ENCODE data around the gene C12orf54. TPM values are rescaled to one million over a fixed set of nuclear protein-coding genes. Genes with fewer than 3 reads are reported as not detected.
"Not testable (repeated sequence)": the region's sequence is repeated elsewhere in the genome, so short reads cannot be mapped to it uniquely, and the experiment has no call there.

C12orf54 gene
- total RNA-seq, 1 donor from 2014 or later: not detected

- no peaks in the 10 kb centered on the region for H3K27me3 ChIP-seq
- intact Hi-C loops (cut with DNase I): no loop called here
- no peak for TF ChIP-seq CTCF (IDR thresholded peaks at IDR 0.05)
Measured at GRCh38 chr12:48489012-48489411, 6.7 kb downstream of the C12orf54 start.

GRCh38 chr12:48489456-48489855 is 7.2 kb downstream of the C12orf54 start:
- H3K27ac ChIP-seq; DNase-seq (ENCODE audit: low spot score in 2 of 2); H3K4me3 ChIP-seq; H3K4me1 ChIP-seq; H3K27me3 ChIP-seq; H3K9me3 ChIP-seq; intact Hi-C loops (cut with DNase I); H3K36me3 ChIP-seq: not testable (repeated sequence)

More at GRCh38 chr12:48489012-48489411, 6.7 kb downstream of the C12orf54 start:
- H3K4me3 ChIP-seq: no peak overlapping the region
- H3K9me3 ChIP-seq: no peaks in the 10 kb centered on the region
- no peak overlapping the region for H3K27ac ChIP-seq
- H3K36me3 ChIP-seq: no peaks in the 10 kb centered on the region
- DNase-seq (ENCODE audit: low spot score in 2 of 2): no peak
- H3K4me1 ChIP-seq: no peaks in the 10 kb centered on the region

- H3K4me3 ChIP-seq; H3K27ac ChIP-seq; H3K27me3 ChIP-seq; DNase-seq (ENCODE audit: low spot score in 2 of 2); H3K36me3 ChIP-seq; H3K4me1 ChIP-seq; H3K9me3 ChIP-seq; intact Hi-C loops (cut with DNase I): not testable (repeated sequence)
Measured at GRCh38 chr12:48500281-48500680, 18.0 kb downstream of the C12orf54 start.

GRCh38 chr12:48506836-48507235 is 24.5 kb downstream of the C12orf54 start:
- H3K36me3 ChIP-seq; H3K9me3 ChIP-seq; H3K27me3 ChIP-seq; DNase-seq (ENCODE audit: low spot score in 2 of 2); H3K4me3 ChIP-seq; H3K4me1 ChIP-seq; intact Hi-C loops (cut with DNase I); H3K27ac ChIP-seq: not testable (repeated sequence)

- DNase-seq (ENCODE audit: low spot score in 2 of 2): no peak
- TF ChIP-seq CTCF (IDR thresholded peaks at IDR 0.05): no peak
Measured at GRCh38 chr12:48508987-48509386, 26.7 kb downstream of the C12orf54 start.

GRCh38 chr12:48510111-48510510 is 27.8 kb downstream of the C12orf54 start:
- no peaks in the 10 kb centered on the region for H3K4me1 ChIP-seq
- H3K9me3 ChIP-seq: no peaks in the 10 kb centered on the region
- no peak for DNase-seq (ENCODE audit: low spot score in 2 of 2)
- H3K27ac ChIP-seq: no peak overlapping the region
- no peak overlapping the region for H3K4me3 ChIP-seq
- intact Hi-C loops (cut with DNase I): no loop called here
- no peak for TF ChIP-seq CTCF (IDR thresholded peaks at IDR 0.05)
- H3K27me3 ChIP-seq: no peaks in the 10 kb centered on the region
- H3K36me3 ChIP-seq: no peaks in the 10 kb centered on the region

More at GRCh38 chr12:48508987-48509386, 26.7 kb downstream of the C12orf54 start:
- intact Hi-C loops (cut with DNase I): no loop called here
- H3K27me3 ChIP-seq: no peaks in the 10 kb centered on the region
- H3K36me3 ChIP-seq: no peaks in the 10 kb centered on the region
- no peak overlapping the region for H3K27ac ChIP-seq
- H3K4me1 ChIP-seq: no peaks in the 10 kb centered on the region
- no peak overlapping the region for H3K4me3 ChIP-seq
- no peaks in the 10 kb centered on the region for H3K9me3 ChIP-seq

- no peaks in the 10 kb centered on the region for H3K36me3 ChIP-seq
- H3K27ac ChIP-seq: no peak overlapping the region
- no peak for DNase-seq (ENCODE audit: low spot score in 2 of 2)
- H3K4me1 ChIP-seq: no peaks in the 10 kb centered on the region
- intact Hi-C loops (cut with DNase I): no loop called here
- no peaks in the 10 kb centered on the region for H3K27me3 ChIP-seq
- H3K4me3 ChIP-seq: no peak overlapping the region
- no peaks in the 10 kb centered on the region for H3K9me3 ChIP-seq
- TF ChIP-seq CTCF (IDR thresholded peaks at IDR 0.05): no peak
Measured at GRCh38 chr12:48512855-48513254, 30.6 kb downstream of the C12orf54 start.

Data from ascending aorta (tissue), 2 donors.